Small intestine (tissue), 7 donors: Measurements from ENCODE around the gene ARHGAP10. TPM values are rescaled to one million over a fixed set of nuclear protein-coding genes. Genes with fewer than 3 reads are reported as not detected.

Source experiments
- DNase-seq, 2 donors: peaks; one replicate each; pipeline versions ENCODE4 v3.0.0 to v3.0.0-alpha.2; 2013
- FAIRE-seq: peaks from 2 replicates; lab custom pipeline; 2012; peaks lifted over from hg19 to GRCh38; lab: Jason Lieb, UNC
- H3K27ac ChIP-seq, 3 donors: one replicate each; pipeline ENCODE4 v1.5.1; 2013; ENCODE audit warnings: low read length in 2 of 3, mild to moderate bottlenecking in 2 of 3, control low read depth in 1 of 3, inconsistent platforms in 1 of 3, low read depth in 1 of 3, moderate library complexity in 1 of 3
- H3K27me3 ChIP-seq, 3 donors: one replicate each; pipeline ENCODE4 v1.6.1; 2013; ENCODE audit warnings: low read length in 3 of 3, inconsistent platforms in 1 of 3; ENCODE audit not compliant: control insufficient read depth in 3 of 3, insufficient read depth in 3 of 3
- H3K36me3 ChIP-seq, 3 donors: one replicate each; pipeline ENCODE4 v1.6.1; 2013; ENCODE audit warnings: low read length in 3 of 3, inconsistent platforms in 1 of 3, low read depth in 1 of 3, mild to moderate bottlenecking in 1 of 3, moderate library complexity in 1 of 3; ENCODE audit not compliant: control insufficient read depth in 3 of 3, insufficient read depth in 2 of 3
- H3K4me1 ChIP-seq, 3 donors: one replicate each; pipeline ENCODE4 v1.6.1; 2013; ENCODE audit warnings: low read length in 2 of 3, inconsistent platforms in 1 of 3, low read depth in 1 of 3, mild to moderate bottlenecking in 1 of 3, moderate library complexity in 1 of 3; ENCODE audit not compliant: control insufficient read depth in 3 of 3, insufficient read depth in 2 of 3
- H3K4me3 ChIP-seq, 3 donors: one replicate each; pipeline ENCODE4 v1.5.1; 2013; ENCODE audit warnings: low read length in 3 of 3, control low read depth in 1 of 3, inconsistent platforms in 1 of 3, low read depth in 1 of 3, mild to moderate bottlenecking in 1 of 3, moderate library complexity in 1 of 3
- H3K9me3 ChIP-seq, 2 donors: one replicate each; pipeline ENCODE4 v1.6.1; 2013; ENCODE audit warnings: low read depth in 1 of 2, low read length in 1 of 2; ENCODE audit not compliant: control insufficient read depth in 2 of 2, insufficient read depth in 1 of 2
- WGBS, 3 donors: extraction: QIAGEN DNeasy Blood & Tissue Kit; methylation state at CpG; one replicate each; pipeline ENCODE4 v1.1.7; 2013; 5-methylcytosine and 5-hydroxymethylcytosine counted together
- polyA plus RNA-seq, 4 donors: library from polyadenylated mRNA; stranded (reverse) in 3 of 4; unstranded in 1 of 4; fragments of 200-250 nt in 3 of 4; fragments of 120-200 nt in 1 of 4; gene quantifications; one replicate each; pipeline versions ENCODE4 v1.2.1 to v1.2.3, GENCODE V29; 2013
- donor health status: healthy with polysubstance abuse.
- donor health status: control.
- donor health status: control.
- donor health status: Bipolar disorder and iron deficiency.
- donor health status: healthy.

ARHGAP10 gene
- polyA plus RNA-seq, 4 donors = 3.4 to 13.2 (median 6.7) TPM

DNA sequence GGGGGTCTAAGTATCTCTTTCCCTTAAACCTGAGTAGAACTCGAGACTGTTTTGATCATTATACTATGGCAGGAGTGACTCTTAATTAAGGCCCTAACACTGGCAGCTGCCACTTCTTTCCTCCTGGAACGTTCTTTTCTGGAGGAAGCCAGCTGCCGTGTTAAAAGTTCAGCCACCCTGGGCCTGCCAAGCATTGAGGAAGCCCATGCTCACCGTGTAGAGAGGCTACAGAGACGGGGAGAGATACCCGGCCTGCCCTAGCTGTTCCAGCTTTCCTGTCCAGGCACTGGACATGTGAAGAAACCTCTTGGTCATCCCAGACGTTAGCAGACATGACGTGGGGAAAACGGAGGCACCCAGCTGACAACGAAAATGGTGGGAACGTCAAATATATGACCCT is 274.1 kb downstream of the ARHGAP10 start:
- Histone ChIP-seq H3K27me3 (no peaks in the 10 kb centered on the region), H3K4me1 (no peaks in the 10 kb centered on the region), H3K36me3 (no peaks in the 10 kb centered on the region), H3K27ac (no peak overlapping the region), H3K9me3 (no peaks in the 10 kb centered on the region), H3K4me3 (no peak overlapping the region)
- FAIRE-seq (no peak), DNase-seq (no peak)
- WGBS, 3 donors = 89 to 94% (median 94%) methylated on average over 11 of the region's 11 CpGs

DNA sequence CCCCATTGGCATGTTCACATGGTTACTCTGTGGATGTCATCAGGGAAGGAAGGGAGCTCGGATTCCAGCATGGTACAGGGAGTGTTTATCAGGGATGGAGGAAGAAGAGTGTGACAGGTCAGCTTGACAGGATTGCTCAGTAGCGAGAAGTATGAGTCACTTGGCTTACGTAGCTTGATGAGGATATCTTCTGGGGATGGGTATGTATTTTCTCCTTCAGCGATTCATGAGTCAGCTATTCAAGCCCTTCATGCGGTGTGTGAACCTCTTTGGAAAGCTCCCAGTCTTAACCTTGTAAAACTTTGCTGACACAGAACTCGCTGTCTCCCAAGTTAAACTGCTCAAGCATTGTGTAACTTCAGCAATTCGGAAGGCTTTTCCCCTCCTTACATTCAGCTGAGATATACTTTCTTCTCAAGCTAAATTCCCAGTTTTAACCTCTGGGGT is 275.4 kb downstream of the ARHGAP10 start:
- FAIRE-seq (no peak), DNase-seq (no peak)
- H3K4me3 ChIP-seq = no peak overlapping the region
- no peaks in the 10 kb centered on the region for H3K4me1 ChIP-seq
- H3K27me3 ChIP-seq = no peaks in the 10 kb centered on the region
- H3K9me3 ChIP-seq = peaks cover 0 to 3% of the 10 kb centered on the region in 2 donors
- H3K36me3 ChIP-seq = no peaks in the 10 kb centered on the region
- H3K27ac ChIP-seq = no peak overlapping the region
- 81 to 85% (median 82%) methylated on average over 7 of the region's 7 CpGs for WGBS, 3 donors

DNA sequence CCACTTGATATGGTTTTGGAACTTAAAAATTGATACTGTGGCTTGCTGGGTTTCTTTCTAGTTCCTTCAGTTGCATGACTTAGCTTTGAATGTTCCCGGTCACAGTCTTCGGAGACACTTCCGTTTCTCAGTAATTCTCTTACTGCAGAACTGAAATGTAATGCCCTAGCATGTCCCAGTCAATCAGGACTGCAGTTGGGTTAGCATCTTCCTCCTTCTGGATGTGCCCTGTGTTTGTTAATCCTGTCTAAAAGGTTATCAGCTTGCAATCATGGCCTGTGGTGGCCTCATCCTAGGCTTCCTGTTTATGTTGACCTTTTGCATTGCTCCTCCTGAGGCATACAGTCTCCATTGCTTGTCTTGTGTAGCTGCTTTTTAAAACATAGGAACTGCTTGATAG is 275.9 kb downstream of the ARHGAP10 start:
- Histone ChIP-seq H3K4me3 (no peak overlapping the region), H3K27me3 (no peaks in the 10 kb centered on the region), H3K9me3 (peaks cover 0 to 3% of the 10 kb centered on the region in 2 donors), H3K36me3 (no peaks in the 10 kb centered on the region), H3K27ac (no peak overlapping the region), H3K4me1 (no peaks in the 10 kb centered on the region)
- 89 to 98% (median 90%) methylated on average over 3 of the region's 3 CpGs for WGBS, 3 donors
- FAIRE-seq (no peak), DNase-seq (no peak)

DNA sequence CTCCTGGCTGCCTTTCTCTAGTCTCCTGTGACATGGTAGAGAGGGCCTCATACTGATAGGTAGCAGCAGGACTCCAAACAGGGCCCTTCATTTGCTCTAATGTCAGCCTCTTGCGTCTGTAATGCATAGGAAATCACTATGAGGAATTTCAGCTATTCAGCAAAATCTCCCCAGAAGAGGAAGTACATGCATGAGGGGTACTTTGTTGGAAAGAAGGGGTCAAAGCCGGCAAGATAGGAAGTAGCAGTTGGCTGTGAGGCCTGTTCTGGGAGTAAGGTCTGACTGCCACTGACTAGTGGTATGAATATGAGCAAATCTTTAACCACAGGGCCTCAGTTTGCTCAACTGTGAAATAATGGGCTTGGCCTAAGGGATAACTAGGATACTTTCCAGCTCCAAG is 283.2 kb downstream of the ARHGAP10 start:
- no peak overlapping the region for H3K27ac ChIP-seq
- no peaks in the 10 kb centered on the region for H3K27me3 ChIP-seq
- H3K4me1 ChIP-seq = no peaks in the 10 kb centered on the region
- DNase-seq = no peak
- no peak overlapping the region for H3K4me3 ChIP-seq
- no peaks in the 10 kb centered on the region for H3K36me3 ChIP-seq
- FAIRE-seq = no peak
- peaks cover 0 to 3% of the 10 kb centered on the region in 2 donors for H3K9me3 ChIP-seq
- 55 to 90% (median 85%) methylated on average over 2 of the region's 2 CpGs for WGBS, 3 donors

DNA sequence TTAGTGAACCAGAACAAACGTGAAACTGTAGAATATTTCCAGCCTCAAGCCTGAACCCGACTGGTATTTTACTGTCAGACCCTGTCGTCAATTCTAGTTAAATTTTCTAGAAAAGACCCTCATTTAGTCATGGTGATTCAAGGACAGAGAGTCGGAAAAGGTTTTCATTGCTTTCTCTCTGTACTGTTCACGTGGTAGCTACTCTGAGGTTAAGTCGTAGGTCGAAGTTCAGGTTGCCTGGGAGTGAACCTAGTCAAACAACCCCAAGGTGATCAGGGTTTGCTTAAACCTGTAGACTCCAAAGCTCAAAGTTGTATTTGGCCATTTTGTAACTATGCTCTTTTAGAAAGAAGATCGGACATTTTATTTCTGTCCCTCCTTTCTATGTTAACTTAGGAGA is 283.6 kb downstream of the ARHGAP10 start:
- no peak for FAIRE-seq
- Histone ChIP-seq H3K27me3 (no peaks in the 10 kb centered on the region), H3K4me3 (no peak overlapping the region), H3K4me1 (no peaks in the 10 kb centered on the region), H3K9me3 (peaks cover 0 to 3% of the 10 kb centered on the region in 2 donors), H3K36me3 (no peaks in the 10 kb centered on the region), H3K27ac (no peak overlapping the region)
- DNase-seq = no peak
- 89 to 93% (median 93%) methylated on average over 8 of the region's 8 CpGs for WGBS, 3 donors

DNA sequence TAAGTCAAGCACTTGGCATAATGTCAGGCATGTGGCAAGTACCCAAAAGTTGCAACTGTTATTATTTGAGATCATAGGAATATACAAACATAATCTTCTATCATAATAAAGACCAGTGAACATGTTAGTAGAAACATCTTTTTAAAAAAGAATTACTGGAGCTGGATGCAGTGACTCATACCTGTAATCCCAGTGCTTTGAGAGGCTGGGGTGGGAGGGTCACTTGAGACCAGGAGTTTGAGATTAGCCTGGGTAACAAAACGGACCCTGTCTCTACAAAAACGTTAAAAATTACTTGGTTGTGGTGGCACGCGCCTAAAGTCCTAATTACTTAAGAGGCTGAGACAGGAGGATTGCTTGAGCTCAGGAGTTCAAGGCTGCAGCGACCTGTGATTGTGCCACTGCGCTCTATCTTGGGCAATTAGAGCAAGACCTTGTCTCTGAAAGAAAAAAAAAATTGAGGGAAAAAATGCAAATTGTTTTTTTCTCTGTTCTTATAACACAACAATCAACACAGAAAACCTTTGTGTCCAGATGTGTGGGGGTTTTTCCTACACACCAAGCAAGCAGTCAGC is 284.3 kb downstream of the ARHGAP10 start:
- no peak for FAIRE-seq
- no peaks in the 10 kb centered on the region for H3K27me3 ChIP-seq
- 75 to 83% (median 82%) methylated on average over 6 of the region's 6 CpGs for WGBS, 3 donors

DNA sequence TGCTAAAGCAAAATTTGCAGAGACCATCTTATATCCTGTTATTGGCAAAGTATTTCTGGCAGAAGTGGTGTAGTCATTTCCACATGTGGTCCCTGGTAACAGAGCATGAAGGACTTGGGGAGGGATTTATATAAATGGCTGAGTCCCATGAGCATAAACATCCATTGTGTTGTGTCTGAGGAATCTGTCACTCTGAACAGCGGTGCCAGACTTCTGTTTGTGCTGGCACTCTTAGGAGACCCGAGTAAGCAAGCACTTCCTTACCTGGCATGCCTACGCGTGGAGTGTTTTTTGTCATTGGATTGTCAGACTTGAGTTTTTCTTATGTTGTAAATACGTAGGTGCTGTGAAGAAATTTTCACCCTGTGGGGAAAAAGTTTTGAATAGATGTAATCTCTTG is 285.9 kb downstream of the ARHGAP10 start:
- no peak for DNase-seq
- no peak for FAIRE-seq
- H3K27ac ChIP-seq = no peak overlapping the region

More for the DNA sequence above, 284.3 kb downstream of the ARHGAP10 start:
- Histone ChIP-seq H3K9me3 (peaks cover 0 to 2% of the 10 kb centered on the region in 2 donors), H3K4me1 (no peaks in the 10 kb centered on the region), H3K27ac (no peak overlapping the region), H3K4me3 (no peak overlapping the region), H3K36me3 (no peaks in the 10 kb centered on the region)
- no peak for DNase-seq

DNA sequence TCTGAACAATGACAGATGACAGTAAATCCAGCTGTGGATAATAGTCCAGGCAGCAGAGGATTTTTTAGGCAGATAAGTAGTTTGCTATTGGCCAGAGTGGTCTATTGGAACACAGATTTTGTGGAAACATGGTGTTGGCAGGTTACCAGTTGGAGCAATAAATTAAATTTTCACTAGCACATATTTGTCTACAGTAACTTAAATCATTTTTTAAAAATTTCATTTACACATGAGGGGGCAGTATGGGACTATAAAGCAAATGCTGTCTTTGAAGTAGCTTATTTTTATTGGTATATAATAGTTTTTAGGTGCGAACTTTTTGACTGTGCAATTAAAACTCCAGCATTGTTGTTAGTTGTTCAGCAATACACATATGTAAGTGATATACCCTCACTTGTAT is 289.8 kb downstream of the ARHGAP10 start:
- FAIRE-seq (no peak), DNase-seq (no peak)
- Histone ChIP-seq H3K4me1 (no peaks in the 10 kb centered on the region), H3K9me3 (no peaks in the 10 kb centered on the region), H3K27ac (no peak overlapping the region), H3K4me3 (no peak overlapping the region), H3K27me3 (no peaks in the 10 kb centered on the region), H3K36me3 (peaks cover 0 to 5% (median 0%) of the 10 kb centered on the region in 3 donors)
- WGBS, 3 donors = 64 to 82% (median 77%) methylated on average over 1 of the region's 1 CpG

More for the DNA sequence above, 285.9 kb downstream of the ARHGAP10 start:
- no peaks in the 10 kb centered on the region for H3K4me1 ChIP-seq
- H3K27me3 ChIP-seq = no peaks in the 10 kb centered on the region
- H3K4me3 ChIP-seq = no peak overlapping the region
- 74 to 91% (median 77%) methylated on average over 5 of the region's 5 CpGs for WGBS, 3 donors
- no peaks in the 10 kb centered on the region for H3K36me3 ChIP-seq
- no peaks in the 10 kb centered on the region for H3K9me3 ChIP-seq

DNA sequence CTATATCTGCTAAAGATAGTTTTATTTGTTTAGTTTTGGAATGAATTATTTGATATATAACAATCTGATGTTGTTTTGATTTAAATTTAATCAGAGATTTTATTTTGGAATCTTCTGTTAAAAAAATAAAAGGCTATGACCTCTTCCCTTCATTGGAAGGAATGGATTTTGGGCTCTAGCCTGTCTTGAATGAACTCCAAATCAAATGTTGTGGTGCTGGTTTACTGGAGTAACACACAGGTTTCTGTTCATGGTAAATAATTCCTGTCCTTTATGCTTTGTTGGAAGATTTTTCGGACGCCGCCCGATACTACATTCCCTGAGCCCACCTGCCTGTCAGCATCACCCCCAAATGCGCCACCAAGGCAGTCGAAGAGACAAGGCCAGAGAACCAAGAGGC is 291.1 kb downstream of the ARHGAP10 start:
- H3K27ac ChIP-seq = no peak overlapping the region
- no peaks in the 10 kb centered on the region for H3K9me3 ChIP-seq
- H3K36me3 ChIP-seq = peaks cover 0 to 5% (median 0%) of the 10 kb centered on the region in 3 donors
- no peaks in the 10 kb centered on the region for H3K4me1 ChIP-seq
- DNase-seq (no peak), FAIRE-seq (no peak)
- 96 to 97% (median 96%) methylated on average over 6 of the region's 6 CpGs for WGBS, 3 donors
- H3K27me3 ChIP-seq = no peaks in the 10 kb centered on the region
- H3K4me3 ChIP-seq = no peak overlapping the region
